GM12878 (cell line): ENCODE data around the gene FAM222A. TPM values are rescaled to one million over a fixed set of nuclear protein-coding genes. Genes with fewer than 3 reads are reported as not detected.

Experiments used
- JUNB ChIP-seq: IDR thresholded peaks from 2 replicates; pipeline ENCODE4 v1.6.1; 2016; ENCODE audit warnings: antibody characterized with exemption, mild to moderate bottlenecking
- MTA3 ChIP-seq: IDR thresholded peaks from 2 replicates; pipeline ENCODE4 v1.6.1; 2012; ENCODE audit warnings: low read length, inconsistent platforms, borderline replicate concordance
- RAD51 ChIP-seq: fragments of 450-650 bp; IDR thresholded peaks from 2 replicates; pipeline ENCODE4 v1.6.1; 2016; ENCODE audit warnings: moderate library complexity, mild to moderate bottlenecking, inconsistent platforms
- RB1 ChIP-seq: fragments of 450-650 bp; formaldehyde crosslinking; IDR thresholded peaks from 2 replicates; pipeline ENCODE4 v1.6.1; 2017; ENCODE audit warnings: mild to moderate bottlenecking, borderline replicate concordance
- RFX5 ChIP-seq: IDR thresholded peaks from 2 replicates; pipeline ENCODE4 v1.6.1; 2011; ENCODE audit warnings: low read depth, low read length, improper control_type of control experiment
- ZZZ3 ChIP-seq: IDR thresholded peaks from 2 replicates; pipeline ENCODE4 v1.6.1; 2011; ENCODE audit warnings: low read depth; ENCODE audit not compliant: control insufficient read depth, insufficient read length
- polyA plus RNA-seq, 11 experiments: library from polyadenylated mRNA; depleted of rRNA in 4 of 11; unstranded in 6 of 11; stranded (reverse) in 5 of 11; fragments of >200 nt; fragmentation: Nextera tagmentation in 4 of 11; fragmentation: Illumina TruSeq in 1 of 11; extraction: Ambion mirVana in 4 of 11; extraction: Trizol in 1 of 11; gene quantifications; 1 replicate in 1 of 11; 2 replicates in 10 of 11; pipeline versions ENCODE4 v1.2.1 to v1.2.3, GENCODE V29; 2011 to 2016; ENCODE audit warnings: inconsistent platforms in 2 of 11, missing spikeins in 2 of 11, low read depth in 1 of 11
- total RNA-seq, 4 experiments: library from RNA; depleted of rRNA in 3 of 4; stranded (reverse); fragments of >200 nt in 3 of 4; fragmentation: Illumina TruSeq in 1 of 4; extraction: Trizol in 1 of 4; gene quantifications; 2 replicates each; pipeline versions ENCODE4 v1.2.1 to v1.2.3, GENCODE V29; 2013 to 2021
- TF ChIP-seq, protein P1 (sequence below): fragments of 450-650 bp; IDR thresholded peaks from 2 replicates; pipeline ENCODE4 v1.6.1; 2018; ENCODE audit warnings: mild to moderate bottlenecking, low read depth, moderate library complexity; ENCODE audit not compliant: partially characterized antibody
- TF ChIP-seq, protein P2 (sequence below): IDR thresholded peaks from 2 replicates; pipeline ENCODE4 v1.6.1; 2011; ENCODE audit warnings: borderline replicate concordance, low read depth, mild to moderate bottlenecking, moderate library complexity, low read length; ENCODE audit not compliant: insufficient read depth, poor library complexity, severe bottlenecking
- TF ChIP-seq, protein P3 (sequence below): fragments of 450-650 bp; IDR thresholded peaks from 2 replicates; pipeline ENCODE4 v1.6.1; 2017; ENCODE audit warnings: mild to moderate bottlenecking, low read depth, inconsistent platforms; ENCODE audit not compliant: poor library complexity, severe bottlenecking
- TF ChIP-seq, protein P4 (sequence below): IDR thresholded peaks from 2 replicates; pipeline ENCODE4 v1.6.1; 2012; ENCODE audit warnings: low read depth, low read length, improper control_type of control experiment
- TF ChIP-seq, protein P5 (sequence below): IDR thresholded peaks from 2 replicates; pipeline ENCODE4 v1.6.1; 2012; ENCODE audit warnings: low read length, inconsistent platforms

The FAM222A gene
- total and polyA plus RNA-seq, 10 of the 15 experiments (the other 5 are each of a cell fraction or from before 2014, with no cell fraction given): 0.04 to 0.49 (median 0.14) TPM; not detected in 3

DNA sequence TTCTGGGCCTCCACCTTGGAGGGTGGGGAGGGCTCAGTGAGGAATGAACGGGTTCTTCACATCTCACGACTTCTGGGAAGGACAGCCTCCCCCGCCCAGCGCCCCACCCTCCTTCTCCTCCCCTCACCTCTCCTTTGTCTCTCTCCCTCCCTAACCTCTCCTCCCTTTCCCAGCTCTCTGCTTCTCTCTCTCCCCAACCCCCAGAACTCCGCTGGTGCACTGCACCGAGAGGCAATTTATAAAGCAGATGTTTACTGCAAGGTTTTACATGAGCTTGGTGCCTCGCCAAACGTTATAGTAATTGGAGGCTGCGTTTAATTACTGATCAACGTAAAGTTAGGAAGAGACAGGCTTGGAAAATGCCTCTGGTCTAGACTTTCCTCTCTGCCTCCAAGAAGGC, 42.9 kb upstream of the FAM222A start (continued):
- TF ChIP-seq, protein P1, sequence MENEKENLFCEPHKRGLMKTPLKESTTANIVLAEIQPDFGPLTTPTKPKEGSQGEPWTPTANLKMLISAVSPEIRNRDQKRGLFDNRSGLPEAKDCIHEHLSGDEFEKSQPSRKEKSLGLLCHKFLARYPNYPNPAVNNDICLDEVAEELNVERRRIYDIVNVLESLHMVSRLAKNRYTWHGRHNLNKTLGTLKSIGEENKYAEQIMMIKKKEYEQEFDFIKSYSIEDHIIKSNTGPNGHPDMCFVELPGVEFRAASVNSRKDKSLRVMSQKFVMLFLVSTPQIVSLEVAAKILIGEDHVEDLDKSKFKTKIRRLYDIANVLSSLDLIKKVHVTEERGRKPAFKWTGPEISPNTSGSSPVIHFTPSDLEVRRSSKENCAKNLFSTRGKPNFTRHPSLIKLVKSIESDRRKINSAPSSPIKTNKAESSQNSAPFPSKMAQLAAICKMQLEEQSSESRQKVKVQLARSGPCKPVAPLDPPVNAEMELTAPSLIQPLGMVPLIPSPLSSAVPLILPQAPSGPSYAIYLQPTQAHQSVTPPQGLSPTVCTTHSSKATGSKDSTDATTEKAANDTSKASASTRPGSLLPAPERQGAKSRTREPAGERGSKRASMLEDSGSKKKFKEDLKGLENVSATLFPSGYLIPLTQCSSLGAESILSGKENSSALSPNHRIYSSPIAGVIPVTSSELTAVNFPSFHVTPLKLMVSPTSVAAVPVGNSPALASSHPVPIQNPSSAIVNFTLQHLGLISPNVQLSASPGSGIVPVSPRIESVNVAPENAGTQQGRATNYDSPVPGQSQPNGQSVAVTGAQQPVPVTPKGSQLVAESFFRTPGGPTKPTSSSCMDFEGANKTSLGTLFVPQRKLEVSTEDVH: no peak
- TF ChIP-seq RFX5: no peak
- no peak for TF ChIP-seq RB1
- TF ChIP-seq RAD51: no peak
- TF ChIP-seq, protein P2, sequence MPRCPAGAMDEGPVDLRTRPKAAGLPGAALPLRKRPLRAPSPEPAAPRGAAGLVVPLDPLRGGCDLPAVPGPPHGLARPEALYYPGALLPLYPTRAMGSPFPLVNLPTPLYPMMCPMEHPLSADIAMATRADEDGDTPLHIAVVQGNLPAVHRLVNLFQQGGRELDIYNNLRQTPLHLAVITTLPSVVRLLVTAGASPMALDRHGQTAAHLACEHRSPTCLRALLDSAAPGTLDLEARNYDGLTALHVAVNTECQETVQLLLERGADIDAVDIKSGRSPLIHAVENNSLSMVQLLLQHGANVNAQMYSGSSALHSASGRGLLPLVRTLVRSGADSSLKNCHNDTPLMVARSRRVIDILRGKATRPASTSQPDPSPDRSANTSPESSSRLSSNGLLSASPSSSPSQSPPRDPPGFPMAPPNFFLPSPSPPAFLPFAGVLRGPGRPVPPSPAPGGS: no peak
- TF ChIP-seq, protein P3, sequence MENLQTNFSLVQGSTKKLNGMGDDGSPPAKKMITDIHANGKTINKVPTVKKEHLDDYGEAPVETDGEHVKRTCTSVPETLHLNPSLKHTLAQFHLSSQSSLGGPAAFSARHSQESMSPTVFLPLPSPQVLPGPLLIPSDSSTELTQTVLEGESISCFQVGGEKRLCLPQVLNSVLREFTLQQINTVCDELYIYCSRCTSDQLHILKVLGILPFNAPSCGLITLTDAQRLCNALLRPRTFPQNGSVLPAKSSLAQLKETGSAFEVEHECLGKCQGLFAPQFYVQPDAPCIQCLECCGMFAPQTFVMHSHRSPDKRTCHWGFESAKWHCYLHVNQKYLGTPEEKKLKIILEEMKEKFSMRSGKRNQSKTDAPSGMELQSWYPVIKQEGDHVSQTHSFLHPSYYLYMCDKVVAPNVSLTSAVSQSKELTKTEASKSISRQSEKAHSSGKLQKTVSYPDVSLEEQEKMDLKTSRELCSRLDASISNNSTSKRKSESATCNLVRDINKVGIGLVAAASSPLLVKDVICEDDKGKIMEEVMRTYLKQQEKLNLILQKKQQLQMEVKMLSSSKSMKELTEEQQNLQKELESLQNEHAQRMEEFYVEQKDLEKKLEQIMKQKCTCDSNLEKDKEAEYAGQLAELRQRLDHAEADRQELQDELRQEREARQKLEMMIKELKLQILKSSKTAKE: no peak
- TF ChIP-seq, protein P4, sequence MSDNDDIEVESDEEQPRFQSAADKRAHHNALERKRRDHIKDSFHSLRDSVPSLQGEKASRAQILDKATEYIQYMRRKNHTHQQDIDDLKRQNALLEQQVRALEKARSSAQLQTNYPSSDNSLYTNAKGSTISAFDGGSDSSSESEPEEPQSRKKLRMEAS: no peak
- no peak for TF ChIP-seq ZZZ3
- TF ChIP-seq JUNB: no peak
- TF ChIP-seq, protein P5, sequence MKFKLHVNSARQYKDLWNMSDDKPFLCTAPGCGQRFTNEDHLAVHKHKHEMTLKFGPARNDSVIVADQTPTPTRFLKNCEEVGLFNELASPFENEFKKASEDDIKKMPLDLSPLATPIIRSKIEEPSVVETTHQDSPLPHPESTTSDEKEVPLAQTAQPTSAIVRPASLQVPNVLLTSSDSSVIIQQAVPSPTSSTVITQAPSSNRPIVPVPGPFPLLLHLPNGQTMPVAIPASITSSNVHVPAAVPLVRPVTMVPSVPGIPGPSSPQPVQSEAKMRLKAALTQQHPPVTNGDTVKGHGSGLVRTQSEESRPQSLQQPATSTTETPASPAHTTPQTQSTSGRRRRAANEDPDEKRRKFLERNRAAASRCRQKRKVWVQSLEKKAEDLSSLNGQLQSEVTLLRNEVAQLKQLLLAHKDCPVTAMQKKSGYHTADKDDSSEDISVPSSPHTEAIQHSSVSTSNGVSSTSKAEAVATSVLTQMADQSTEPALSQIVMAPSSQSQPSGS: no peak
- TF ChIP-seq MTA3: no peak
